Astrocyte (in vitro differentiated cells and primary cell): Measurements from ENCODE around the gene SIPA1.

Source experiments
- EZH2 ChIP-seq: IDR thresholded peaks from 2 replicates; pipeline ENCODE4 v1.6.1; 2012; ENCODE audit warnings: mild to moderate bottlenecking, low read length, inconsistent platforms; ENCODE audit not compliant: insufficient read depth
- TF ChIP-seq, protein P1 (sequence below): IDR thresholded peaks from 2 replicates; pipeline ENCODE4 v1.5.1; 2011; ENCODE audit warnings: low read depth, mild to moderate bottlenecking, inconsistent platforms, low read length, moderate library complexity; ENCODE audit not compliant: insufficient read depth

- TF ChIP-seq, protein P1, sequence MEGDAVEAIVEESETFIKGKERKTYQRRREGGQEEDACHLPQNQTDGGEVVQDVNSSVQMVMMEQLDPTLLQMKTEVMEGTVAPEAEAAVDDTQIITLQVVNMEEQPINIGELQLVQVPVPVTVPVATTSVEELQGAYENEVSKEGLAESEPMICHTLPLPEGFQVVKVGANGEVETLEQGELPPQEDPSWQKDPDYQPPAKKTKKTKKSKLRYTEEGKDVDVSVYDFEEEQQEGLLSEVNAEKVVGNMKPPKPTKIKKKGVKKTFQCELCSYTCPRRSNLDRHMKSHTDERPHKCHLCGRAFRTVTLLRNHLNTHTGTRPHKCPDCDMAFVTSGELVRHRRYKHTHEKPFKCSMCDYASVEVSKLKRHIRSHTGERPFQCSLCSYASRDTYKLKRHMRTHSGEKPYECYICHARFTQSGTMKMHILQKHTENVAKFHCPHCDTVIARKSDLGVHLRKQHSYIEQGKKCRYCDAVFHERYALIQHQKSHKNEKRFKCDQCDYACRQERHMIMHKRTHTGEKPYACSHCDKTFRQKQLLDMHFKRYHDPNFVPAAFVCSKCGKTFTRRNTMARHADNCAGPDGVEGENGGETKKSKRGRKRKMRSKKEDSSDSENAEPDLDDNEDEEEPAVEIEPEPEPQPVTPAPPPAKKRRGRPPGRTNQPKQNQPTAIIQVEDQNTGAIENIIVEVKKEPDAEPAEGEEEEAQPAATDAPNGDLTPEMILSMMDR: no peak
- TF ChIP-seq EZH2: no peak
These were observed 25.9 kb upstream of the SIPA1 start for GRCh38 chr11:65611758-65612603.
